Astrocyte of the hippocampus (primary cell): ENCODE measurements around the gene EHD4.

ENCODE experiments used
- DNase-seq: peaks from one replicate; pipeline ENCODE4 v3.0.0; 2011; ENCODE audit warnings: low read depth, low spot score

The EHD4 gene

DNA sequence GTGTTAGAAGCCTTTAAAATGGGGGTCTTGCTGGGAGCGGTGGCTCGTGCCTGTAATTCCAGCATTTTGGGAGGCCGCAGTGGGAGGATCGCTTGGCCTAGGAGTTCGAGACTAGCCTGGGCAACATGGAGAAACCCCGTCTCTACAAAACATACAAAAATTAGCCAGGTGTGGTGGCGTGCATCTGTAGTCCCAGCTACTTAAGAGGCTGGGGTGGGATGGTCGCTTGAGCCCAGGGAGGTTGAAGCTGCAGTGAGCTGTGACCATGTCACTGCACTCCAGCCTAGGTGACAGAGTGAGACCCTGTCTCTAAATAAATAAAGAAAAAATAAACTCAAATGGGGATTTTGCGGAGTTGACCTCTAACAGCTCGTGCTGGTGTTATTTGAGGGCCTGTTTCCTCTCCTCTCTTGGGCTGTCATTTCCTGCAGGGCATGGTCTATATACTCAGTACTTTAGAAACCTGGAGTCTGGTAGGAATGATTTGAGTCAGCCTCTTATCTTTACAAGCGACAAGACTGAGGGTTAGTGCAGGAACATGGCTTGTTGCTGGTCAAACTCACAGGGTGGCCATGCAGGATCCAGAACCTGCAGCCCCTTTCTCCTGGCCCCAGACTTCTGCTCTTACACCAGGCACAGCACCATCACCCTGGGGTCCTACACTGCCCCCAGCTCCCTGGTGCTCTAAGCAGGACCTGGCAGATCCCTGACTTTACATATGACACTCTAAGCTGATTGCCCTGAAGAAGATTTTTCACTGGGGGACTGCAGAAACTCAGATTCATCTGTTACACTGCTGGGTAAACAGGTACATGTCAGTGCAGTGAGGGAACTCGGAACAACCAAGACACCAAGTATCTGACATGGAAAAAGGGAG, 15.1 kb downstream of the EHD4 start:
- no peak for DNase-seq

GRCh38 chr15:41955807-41956525, 16.4 kb downstream of the EHD4 start:
- no peak for DNase-seq

- no peak for DNase-seq
Observed at GRCh38 chr15:41955100-41955499, 17.3 kb downstream of the EHD4 start.

GRCh38 chr15:41954036-41954435, 18.3 kb downstream of the EHD4 start:
- DNase-seq: no peak

GRCh38 chr15:41952013-41952563, 20.3 kb downstream of the EHD4 start:
- DNase-seq: no peak

DNA sequence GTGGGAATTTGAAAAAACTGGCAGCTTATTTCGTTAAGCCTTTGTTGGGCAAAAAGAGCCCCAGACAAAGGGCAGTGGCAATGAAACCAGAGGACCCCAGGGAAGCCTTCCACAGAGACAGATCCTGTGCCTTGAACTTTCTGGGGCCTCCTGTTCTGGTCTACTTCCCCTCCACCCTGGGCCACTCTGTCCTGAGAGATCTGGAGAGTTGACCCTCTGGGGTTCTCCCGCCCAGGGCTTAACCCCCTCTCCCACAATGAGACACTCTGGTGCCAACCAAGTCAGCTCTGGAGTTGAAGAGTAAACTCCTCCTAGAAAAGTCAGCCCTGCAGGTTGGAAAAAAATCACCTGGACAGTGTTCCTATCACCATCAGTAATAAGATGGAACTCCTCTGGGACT, 20.8 kb downstream of the EHD4 start:
- no peak for DNase-seq

DNA sequence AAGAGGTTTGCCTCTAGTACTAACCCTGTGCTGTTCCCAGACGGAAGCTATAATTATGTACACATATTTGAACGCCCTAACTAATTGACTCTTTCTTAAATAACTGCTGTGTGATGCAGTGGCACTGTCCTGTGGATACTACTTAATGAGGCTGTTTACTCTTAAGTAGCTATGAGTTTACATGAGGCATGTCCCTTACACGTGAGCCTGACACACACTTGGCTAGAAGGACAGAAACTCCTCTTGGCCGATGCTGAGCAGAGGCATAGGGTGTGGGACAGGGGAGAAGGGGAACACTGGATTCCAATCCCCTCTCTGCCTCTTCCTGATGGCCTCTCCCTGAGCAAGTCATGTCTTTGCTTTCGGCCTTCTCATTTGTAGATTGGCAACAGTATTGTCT, 21.9 kb downstream of the EHD4 start:
- DNase-seq: no peak

DNA sequence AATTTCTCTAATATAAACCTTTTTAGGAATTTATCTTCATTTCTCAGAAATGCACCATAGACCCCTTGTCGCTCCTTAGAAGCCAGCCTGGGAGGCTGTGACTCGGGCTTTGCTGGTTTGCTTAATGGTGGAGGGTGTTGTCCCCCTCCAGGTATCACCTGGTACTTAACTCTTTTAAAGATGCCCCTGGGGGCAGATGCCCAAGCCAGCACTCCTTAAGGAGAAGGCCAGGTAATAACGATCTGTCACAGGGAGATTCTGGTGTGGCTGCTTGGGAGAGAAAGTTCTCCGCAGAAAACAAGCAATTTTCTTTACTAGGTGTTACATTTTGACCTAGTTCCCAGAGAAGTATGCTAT, 22.3 kb downstream of the EHD4 start:
- no peak for DNase-seq

DNA sequence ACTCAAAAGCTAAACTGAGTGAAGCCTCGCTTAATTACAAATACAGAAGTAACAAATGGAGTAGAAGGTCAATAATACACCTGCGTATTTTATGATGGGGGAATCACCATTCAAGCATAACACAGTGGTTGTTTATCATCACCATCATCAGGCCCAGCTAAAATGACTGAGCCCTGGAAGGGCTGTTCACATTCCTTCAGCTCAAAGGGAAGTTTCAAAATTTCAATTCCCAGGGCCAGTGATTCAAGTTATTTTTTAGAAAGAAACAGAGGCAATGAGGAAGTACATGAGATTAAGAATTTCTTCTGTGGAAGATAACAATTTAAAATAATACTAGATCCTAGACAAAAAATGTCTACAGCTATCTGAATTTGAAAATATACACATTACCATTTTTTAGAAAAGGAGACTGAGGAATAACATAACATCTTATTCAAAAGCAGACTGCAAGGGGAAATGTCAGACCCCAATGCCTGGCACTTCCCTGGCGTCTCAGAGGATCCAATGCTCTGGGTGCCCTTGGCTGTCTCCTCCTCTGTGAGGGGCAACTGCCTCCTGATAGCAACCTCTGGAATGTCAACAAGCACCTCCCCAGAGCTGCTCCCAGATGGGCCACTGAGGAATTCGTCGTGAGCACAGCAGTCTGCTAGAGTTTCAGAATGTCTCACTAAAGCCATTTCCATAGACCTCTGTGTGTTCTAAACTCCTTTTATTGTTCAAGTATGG, 22.8 kb downstream of the EHD4 start:
- no peak for DNase-seq

GRCh38 chr15:41948490-41948889, 23.9 kb downstream of the EHD4 start:
- DNase-seq: no peak

- no peak for DNase-seq
Observed at GRCh38 chr15:41946970-41947369, 25.4 kb downstream of the EHD4 start.

- no peak for DNase-seq
Observed at GRCh38 chr15:41945731-41946130, 26.6 kb downstream of the EHD4 start.

DNA sequence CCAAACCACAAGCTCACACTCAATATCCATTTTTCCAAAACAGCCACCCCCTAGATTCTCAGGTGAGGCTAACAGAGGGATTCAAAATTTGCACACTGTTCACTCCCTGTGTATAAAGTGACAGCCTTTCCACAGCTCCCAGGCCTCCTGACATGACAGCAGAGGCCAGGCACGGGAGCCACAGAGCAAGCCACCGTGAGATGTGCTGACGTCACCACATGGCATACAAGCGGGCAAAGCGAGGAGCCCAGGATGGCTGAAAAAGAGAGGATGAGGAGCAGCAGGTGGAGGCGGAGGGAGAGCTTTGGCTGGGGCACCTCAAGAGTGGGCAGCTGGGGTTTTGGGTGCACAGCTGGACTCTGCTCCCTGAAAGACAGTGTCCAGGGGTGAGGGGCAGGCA, 27.1 kb downstream of the EHD4 start:
- DNase-seq: no peak

DNA sequence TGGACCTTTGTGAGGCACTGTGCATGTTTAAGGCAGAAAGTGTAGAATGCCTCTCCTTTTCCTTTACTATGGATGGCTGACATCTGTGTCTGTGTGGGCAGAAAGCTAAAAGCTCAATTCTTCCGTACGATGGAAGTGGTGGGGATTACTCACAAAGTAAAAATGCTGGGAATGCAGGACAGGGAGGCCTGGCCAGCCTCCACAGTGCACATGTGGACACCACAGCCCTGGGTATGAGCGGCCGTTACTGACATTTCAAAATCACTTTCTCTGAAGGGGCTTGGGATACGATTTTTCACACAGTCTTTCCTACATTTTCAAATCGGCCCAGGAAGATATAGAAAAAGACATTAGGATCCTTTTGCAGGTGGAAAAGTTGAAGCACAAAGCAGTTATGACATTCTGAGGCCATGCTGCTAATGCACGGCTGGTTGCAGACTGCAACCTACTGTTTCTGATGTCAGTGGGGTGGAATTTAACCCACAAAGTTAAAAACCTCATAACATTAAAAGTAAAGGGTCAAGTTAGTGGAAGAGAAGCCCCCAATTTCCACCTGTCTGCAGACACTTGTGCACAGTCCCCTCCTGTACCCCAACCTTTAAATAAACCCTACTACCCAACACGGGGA, 27.9 kb downstream of the EHD4 start:
- peak; percentile 96 for DNase-seq

- DNase-seq: no peak
Observed at GRCh38 chr15:41943543-41944312, 28.6 kb downstream of the EHD4 start.

- DNase-seq: no peak
Observed at GRCh38 chr15:41942886-41943285, 29.5 kb downstream of the EHD4 start.

DNA sequence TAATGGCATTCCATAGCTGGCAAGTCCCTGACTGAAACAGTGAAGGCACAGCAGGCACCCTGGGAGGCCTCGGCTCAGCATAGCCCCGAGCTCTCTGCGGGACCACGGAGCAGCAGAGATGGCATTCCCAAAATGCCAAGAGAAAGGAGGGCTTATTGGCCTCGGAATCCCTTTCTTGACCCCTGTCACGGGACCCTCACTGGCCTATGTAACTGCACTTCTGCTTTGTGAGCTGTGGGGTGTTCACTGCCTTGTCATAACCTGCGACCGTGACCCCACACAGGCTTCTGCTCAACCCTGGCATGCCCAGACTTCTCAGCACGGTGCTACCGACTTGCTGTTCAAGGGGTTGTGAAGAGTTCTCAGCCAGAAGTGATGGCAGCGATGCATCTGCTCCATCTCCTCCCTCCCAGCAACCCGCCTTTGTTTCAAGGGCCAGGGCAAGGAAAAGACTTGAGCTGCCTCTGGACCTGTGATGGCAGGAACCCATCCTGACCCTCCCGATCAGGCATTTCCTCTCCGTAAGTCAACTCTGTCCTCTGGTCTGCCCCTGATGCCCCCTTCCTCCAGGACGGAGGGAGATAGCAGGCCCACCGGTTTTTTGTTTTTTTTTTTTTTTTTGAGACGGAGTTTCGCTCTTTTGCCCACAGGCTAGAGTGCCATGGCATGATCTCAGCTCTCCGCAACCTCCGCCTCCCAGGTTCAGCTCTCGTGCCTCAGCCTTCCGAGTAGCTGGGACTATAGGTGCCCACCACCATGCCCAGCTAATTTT, 30.5 kb downstream of the EHD4 start:
- DNase-seq: no peak

DNA sequence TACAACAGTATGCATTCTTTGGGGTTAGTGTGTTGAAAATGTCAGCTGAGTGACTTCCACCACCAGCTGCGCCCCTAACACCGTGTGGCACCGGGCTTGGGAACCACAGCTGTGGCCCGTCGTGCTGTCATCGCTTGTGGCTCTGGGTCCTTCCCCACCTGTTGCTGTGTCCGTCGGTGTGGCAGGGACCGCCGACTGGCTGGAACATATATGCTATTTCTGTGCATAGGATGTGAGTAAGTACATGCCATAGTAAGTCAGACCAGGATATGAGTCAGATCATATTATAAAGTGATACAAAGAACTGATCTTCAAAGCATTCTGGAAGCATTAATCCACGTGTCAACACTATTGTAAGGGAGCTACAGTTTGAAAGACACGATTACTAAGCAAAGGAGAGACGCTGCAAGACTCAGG, 31.9 kb downstream of the EHD4 start:
- DNase-seq: no peak

DNA sequence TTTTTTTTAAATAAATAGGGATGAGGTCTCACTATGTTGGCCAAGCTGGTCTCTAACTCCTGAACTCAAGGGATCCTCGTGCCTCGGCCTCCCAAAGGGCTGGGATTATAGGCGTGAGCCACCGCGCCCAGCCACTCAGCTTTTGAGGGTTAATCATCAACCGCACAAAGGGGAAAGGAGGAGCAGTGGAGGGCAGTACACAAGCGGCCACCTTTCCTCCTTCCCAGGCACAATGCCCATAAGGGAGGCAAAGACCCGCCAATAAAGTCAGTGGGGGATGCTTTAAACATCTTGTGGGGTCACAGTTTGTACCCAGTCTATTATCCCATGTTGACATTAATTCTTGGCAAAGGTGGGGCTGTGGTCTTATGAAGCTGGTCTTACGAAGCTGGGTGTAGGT, 32.4 kb downstream of the EHD4 start:
- DNase-seq: no peak

DNA sequence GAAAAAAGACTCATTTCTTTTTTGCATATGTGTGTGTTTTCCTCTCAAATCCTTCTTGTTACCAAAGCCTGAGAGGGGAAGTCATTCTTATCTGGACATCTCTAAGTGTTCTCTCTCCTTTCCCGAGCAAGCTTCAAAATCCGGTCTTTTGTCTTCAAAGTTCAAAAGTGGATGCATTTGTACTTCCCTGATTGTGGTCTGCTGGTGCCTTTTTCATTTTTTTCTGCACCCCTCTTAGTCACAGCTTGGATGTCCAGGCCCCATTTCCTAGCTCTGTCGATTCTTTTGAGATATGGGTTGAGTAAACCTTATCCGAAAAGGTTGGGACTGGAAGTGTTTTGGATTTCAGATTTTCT, 34.8 kb downstream of the EHD4 start:
- DNase-seq: no peak
